GM21529 (cell line): Measurements from ENCODE around the gene RPS6KA2.
A peak's percentile ranks its signal among the peaks of the same experiment; 100 is the strongest.
"Not testable (repeated sequence)": the region's sequence is repeated elsewhere in the genome, so short reads cannot be mapped to it uniquely, and the experiment has no call there.

Source experiments
- ATAC-seq: cut with Tn5 transposase; IDR thresholded peaks from one replicate; pipeline ENCODE4 v1.9.1; 2021; ENCODE audit not compliant: unreplicated experiment

Gene RPS6KA2

GRCh38 chr6:166386111-166386510 lies 240.9 kb downstream of the RPS6KA2 start:
- no peak for ATAC-seq

GRCh38 chr6:166383802-166384363 lies 243.2 kb downstream of the RPS6KA2 start:
- peak; percentile 0 for ATAC-seq

GRCh38 chr6:166382933-166383801 lies 243.9 kb downstream of the RPS6KA2 start, which contains the start of gene MPC1:
MPC1 (minus strand) TSS chr6:166382940; CDS start chr6:166382876, 64 bp downstream.
- ATAC-seq: peak; percentile 82

GRCh38 chr6:166382500-166382932 lies 244.5 kb downstream of the RPS6KA2 start:
- ATAC-seq: peak; percentile 7

GRCh38 chr6:166381733-166382499 lies 245.1 kb downstream of the RPS6KA2 start:
- peak; percentile 54 for ATAC-seq

- no peak for ATAC-seq
These were observed 245.7 kb downstream of the RPS6KA2 start for GRCh38 chr6:166381381-166381732.

GRCh38 chr6:166379800-166380199 lies 247.3 kb downstream of the RPS6KA2 start:
- no peak for ATAC-seq

- ATAC-seq: no peak
These were observed 247.9 kb downstream of the RPS6KA2 start for GRCh38 chr6:166379103-166379586.

GRCh38 chr6:166377721-166378120 lies 249.3 kb downstream of the RPS6KA2 start:
- ATAC-seq: no peak

- ATAC-seq: no peak
These were observed 252.0 kb downstream of the RPS6KA2 start for GRCh38 chr6:166375013-166375412.

- no peak for ATAC-seq
These were observed 256.6 kb downstream of the RPS6KA2 start for GRCh38 chr6:166370489-166370888.

GRCh38 chr6:166369782-166370181 lies 257.3 kb downstream of the RPS6KA2 start:
- no peak for ATAC-seq

GRCh38 chr6:166366921-166367320 lies 260.1 kb downstream of the RPS6KA2 start:
- no peak for ATAC-seq

GRCh38 chr6:166365806-166366205 lies 261.2 kb downstream of the RPS6KA2 start:
- ATAC-seq: no peak

- no peak for ATAC-seq
These were observed 261.8 kb downstream of the RPS6KA2 start for GRCh38 chr6:166365221-166365620.

GRCh38 chr6:166364456-166364855 lies 262.6 kb downstream of the RPS6KA2 start:
- ATAC-seq: no peak

GRCh38 chr6:166362427-166362826 lies 264.6 kb downstream of the RPS6KA2 start:
- ATAC-seq: not testable (repeated sequence)

- no peak for ATAC-seq
These were observed 266.0 kb downstream of the RPS6KA2 start for GRCh38 chr6:166361077-166361429.

GRCh38 chr6:166360243-166361076 lies 266.6 kb downstream of the RPS6KA2 start:
- ATAC-seq: no peak
